ENCODE measurements around the gene RGS3. TPM values are rescaled to one million over a fixed set of nuclear protein-coding genes. Genes with fewer than 3 reads are reported as not detected.

RGS3 gene
- total RNA-seq, 1 donor from 2014 or later, result 36.7 TPM

DNA sequence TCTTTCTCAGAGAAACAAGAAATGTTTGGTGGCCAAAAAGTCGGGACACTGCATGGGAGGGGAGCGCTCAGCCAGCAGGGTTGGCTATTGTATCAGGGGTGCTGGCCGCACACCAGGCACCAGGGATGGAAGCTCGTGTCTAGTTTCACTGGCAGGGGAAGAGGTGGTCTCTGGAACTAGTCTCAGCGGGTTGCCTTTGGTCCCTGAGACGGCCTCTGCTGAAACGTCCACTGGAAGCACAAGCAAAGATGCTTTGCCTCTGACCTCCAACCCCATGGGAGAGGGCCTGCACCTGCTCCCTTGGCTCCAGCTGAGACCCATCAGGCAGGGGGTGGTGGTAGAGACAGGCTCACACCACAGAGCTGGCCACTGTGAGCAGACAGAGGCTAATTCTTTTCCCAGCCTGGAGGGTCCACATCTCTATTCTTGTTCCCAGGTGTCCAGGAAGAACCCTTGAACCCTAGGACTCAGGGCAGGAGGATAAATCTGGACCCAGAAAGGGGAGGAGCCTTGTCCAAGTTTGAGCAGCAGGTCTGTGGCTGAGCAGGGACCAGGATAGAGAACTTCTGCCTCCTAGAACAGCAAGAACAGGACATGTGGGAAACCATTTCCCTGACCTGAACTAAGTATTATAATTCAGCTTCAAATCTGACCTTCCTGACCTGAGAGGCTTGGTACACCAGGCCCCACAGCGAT lies 102.6 kb downstream of the RGS3 start:
- H3K9me3 Mint-ChIP-seq, result peaks cover 3% of the 10 kb centered on the region

DNA sequence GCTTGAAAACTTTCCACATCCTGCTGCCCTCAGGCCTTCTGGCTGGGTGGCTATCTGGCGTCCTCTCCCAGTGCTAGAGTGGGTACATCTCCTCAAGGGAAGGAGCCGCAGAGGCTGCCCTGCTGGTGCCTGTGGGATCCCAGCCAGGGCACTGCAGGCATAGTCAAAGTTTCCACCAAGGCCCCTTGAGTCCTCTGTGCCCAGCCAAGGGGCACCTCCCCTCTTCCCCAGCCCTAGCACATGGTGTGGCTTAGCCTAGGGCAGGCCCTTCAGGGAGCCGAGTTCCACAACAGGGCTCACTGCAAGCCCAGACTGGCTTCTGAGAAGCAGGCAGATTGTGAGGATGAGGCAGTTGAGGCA lies 103.2 kb downstream of the RGS3 start:
- Mint-ChIP-seq H3K9me3 (peaks cover 5% of the 10 kb centered on the region), H3K4me1 (peaks cover 39% of the 10 kb centered on the region), H3K36me3 (ENCODE audit: low read depth) (peaks cover 6% of the 10 kb centered on the region), H3K27ac (ENCODE audit: unreplicated experiment) (no peak overlapping the region), H3K4me3 (peak overlapping the region; percentile 72), H3K27me3 (ENCODE audit: low read depth) (no peaks in the 10 kb centered on the region)
- TF ChIP-seq, protein P1, sequence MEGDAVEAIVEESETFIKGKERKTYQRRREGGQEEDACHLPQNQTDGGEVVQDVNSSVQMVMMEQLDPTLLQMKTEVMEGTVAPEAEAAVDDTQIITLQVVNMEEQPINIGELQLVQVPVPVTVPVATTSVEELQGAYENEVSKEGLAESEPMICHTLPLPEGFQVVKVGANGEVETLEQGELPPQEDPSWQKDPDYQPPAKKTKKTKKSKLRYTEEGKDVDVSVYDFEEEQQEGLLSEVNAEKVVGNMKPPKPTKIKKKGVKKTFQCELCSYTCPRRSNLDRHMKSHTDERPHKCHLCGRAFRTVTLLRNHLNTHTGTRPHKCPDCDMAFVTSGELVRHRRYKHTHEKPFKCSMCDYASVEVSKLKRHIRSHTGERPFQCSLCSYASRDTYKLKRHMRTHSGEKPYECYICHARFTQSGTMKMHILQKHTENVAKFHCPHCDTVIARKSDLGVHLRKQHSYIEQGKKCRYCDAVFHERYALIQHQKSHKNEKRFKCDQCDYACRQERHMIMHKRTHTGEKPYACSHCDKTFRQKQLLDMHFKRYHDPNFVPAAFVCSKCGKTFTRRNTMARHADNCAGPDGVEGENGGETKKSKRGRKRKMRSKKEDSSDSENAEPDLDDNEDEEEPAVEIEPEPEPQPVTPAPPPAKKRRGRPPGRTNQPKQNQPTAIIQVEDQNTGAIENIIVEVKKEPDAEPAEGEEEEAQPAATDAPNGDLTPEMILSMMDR (conservative IDR thresholded peaks at IDR 0.05), result no peak
- no peak for DNase-seq (ENCODE audit: low read depth, low spot score)

More for the DNA sequence above, 102.6 kb downstream of the RGS3 start:
- TF ChIP-seq, protein P1 (conservative IDR thresholded peaks at IDR 0.05), result no peak
- no peak for DNase-seq (ENCODE audit: low read depth, low spot score)
- H3K4me3 Mint-ChIP-seq, result peak overlapping the region; percentile 72
- H3K27ac Mint-ChIP-seq (ENCODE audit: unreplicated experiment), result peak overlapping the region; percentile 38
- H3K36me3 Mint-ChIP-seq (ENCODE audit: low read depth), result peaks cover 3% of the 10 kb centered on the region
- peaks cover 39% of the 10 kb centered on the region for H3K4me1 Mint-ChIP-seq
- H3K27me3 Mint-ChIP-seq (ENCODE audit: low read depth), result no peaks in the 10 kb centered on the region

DNA sequence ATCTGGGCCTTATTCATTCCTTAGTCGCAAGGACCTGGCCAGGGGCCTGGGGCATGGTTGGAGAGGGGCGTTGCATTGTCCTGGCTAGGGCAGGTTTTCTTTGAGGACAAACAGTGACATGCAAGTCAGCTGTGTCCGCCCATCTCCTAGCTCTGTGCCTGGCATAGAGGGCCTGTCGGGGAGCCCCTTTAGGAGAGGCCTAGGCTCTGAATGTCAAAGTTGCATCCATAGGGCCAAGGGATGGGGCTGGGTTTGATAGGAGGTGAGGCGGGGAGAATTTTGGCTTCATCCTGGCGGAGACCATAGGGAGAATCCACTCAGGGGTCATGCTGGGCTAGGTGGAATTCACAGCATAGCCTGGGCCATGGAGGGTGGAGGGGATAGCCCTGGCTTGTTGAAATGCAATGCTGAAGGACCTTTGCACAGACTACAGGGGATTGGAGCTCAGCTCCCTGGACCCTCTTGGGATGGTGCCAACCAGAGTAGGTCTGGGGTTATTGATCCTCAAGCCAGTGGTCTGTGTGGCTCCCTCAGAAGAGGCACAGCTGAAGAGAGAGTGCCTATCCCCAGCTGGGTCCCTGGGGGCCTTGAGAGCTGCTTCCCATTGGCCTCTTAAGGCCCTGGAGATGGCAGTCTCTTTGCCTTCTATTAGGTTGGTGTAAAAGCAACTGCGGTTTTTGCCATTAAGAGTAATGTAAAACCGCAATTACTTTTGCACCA lies 104.0 kb downstream of the RGS3 start:
- peaks cover 5% of the 10 kb centered on the region for H3K9me3 Mint-ChIP-seq
- H3K36me3 Mint-ChIP-seq (ENCODE audit: low read depth), result peaks cover 9% of the 10 kb centered on the region
- TF ChIP-seq, protein P1 (conservative IDR thresholded peaks at IDR 0.05), result no peak
- peaks cover 43% of the 10 kb centered on the region for H3K4me1 Mint-ChIP-seq
- no peak overlapping the region for H3K27ac Mint-ChIP-seq (ENCODE audit: unreplicated experiment)
- DNase-seq (ENCODE audit: low read depth, low spot score), result no peak
- no peak overlapping the region for H3K4me3 Mint-ChIP-seq
- H3K27me3 Mint-ChIP-seq (ENCODE audit: low read depth), result no peaks in the 10 kb centered on the region

DNA sequence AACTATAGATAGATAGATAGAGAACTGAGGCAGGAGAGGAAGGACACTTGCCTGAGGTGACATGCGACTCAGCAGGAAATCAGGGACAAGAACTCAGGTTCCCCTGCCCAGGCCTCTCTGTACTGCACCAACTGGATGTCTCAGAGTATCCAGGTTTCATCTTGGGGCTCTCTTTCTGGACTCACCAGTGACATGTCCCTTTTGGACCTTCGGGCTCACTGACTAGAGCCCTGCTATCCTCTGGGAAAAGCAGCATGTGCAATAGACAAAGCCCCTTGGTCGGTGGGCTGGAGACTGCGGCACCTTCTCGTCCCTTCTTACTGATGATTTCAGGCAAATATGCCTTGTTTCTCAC lies 104.5 kb downstream of the RGS3 start:
- TF ChIP-seq, protein P1 (conservative IDR thresholded peaks at IDR 0.05), result no peak
- no peak for DNase-seq (ENCODE audit: low read depth, low spot score)
- Mint-ChIP-seq H3K36me3 (ENCODE audit: low read depth) (peaks cover 9% of the 10 kb centered on the region), H3K27ac (ENCODE audit: unreplicated experiment) (no peak overlapping the region), H3K4me3 (no peak overlapping the region), H3K9me3 (peaks cover 5% of the 10 kb centered on the region), H3K27me3 (ENCODE audit: low read depth) (no peaks in the 10 kb centered on the region), H3K4me1 (peaks cover 49% of the 10 kb centered on the region)

DNA sequence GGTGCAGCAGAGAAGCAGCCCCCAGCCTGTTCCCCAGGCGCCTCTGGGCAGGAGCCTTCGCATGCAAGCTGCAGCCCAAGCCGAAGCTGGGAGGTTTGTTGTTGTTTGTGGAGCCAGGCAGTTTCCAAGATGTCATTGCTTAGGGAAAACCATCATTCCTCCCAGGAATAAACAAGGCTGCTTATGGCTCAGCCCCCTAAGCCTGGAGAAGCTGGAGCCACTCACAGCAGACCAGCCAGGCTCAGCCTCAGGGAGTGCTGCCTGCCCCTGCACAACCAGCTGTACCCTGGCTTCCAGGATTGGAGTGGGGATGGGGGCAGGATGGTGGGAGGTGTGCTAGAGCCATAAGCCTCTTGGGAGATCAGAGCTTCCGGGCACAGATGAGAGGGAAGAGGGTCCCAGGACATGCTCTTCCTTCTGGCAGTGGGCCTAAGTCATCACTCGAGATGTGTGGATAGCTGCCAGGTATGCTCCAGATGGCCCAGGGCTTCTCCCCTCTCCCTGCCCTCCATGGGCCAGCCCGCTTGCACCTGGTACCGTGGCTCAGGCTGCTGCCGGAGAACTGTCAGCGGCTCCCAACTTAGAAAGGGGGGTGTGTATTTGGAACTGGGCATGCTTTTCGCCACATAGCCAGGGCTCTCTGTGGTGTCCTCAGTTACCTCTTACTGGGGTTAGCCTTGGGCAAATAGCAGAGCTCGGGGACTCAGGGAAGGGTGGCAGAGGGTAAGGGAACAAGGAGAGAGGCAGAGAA lies 105.2 kb downstream of the RGS3 start:
- Mint-ChIP-seq H3K4me3 (no peak overlapping the region), H3K36me3 (ENCODE audit: low read depth) (peaks cover 9% of the 10 kb centered on the region), H3K27me3 (ENCODE audit: low read depth) (no peaks in the 10 kb centered on the region), H3K27ac (ENCODE audit: unreplicated experiment) (peak overlapping the region; percentile 86), H3K4me1 (peaks cover 49% of the 10 kb centered on the region), H3K9me3 (peaks cover 5% of the 10 kb centered on the region)
- TF ChIP-seq, protein P1 (conservative IDR thresholded peaks at IDR 0.05), result no peak
- DNase-seq (ENCODE audit: low read depth, low spot score), result no peak
